CD4-positive, alpha-beta T cell treated with Interleukin-15 for 4 hours (primary cell): ENCODE measurements around the gene TEX47.

Experiments used
- DNase-seq: peaks from one replicate; pipeline ENCODE4 v3.0.0-alpha.2; 2020; ENCODE audit warnings: low spot score

TEX47 gene

DNA sequence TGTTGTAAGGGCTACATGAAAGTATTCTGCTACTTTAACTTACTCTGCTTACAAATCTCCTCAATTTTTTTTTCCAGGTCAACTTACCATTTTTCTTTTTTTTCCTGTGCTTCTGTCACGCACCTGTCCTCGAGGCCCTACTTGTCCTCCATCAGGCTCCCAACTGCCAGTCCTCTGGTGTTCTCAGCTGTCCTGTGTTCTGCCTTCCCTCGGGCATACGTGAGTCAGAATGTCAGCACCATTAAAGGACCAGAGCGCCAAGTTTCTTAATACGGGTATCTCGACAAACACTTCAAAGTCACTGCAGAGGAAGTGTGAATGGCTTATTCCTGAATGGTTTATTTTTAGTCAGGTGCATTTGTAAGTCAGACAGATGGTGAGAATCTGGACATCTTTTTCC is at the start of gene TEX47:
TSS of gene TEX47 (minus strand) at position 185 of the 400 bp plus-strand sequence. CDS start 795 bp downstream, outside the sequence.
- no peak for DNase-seq

DNA sequence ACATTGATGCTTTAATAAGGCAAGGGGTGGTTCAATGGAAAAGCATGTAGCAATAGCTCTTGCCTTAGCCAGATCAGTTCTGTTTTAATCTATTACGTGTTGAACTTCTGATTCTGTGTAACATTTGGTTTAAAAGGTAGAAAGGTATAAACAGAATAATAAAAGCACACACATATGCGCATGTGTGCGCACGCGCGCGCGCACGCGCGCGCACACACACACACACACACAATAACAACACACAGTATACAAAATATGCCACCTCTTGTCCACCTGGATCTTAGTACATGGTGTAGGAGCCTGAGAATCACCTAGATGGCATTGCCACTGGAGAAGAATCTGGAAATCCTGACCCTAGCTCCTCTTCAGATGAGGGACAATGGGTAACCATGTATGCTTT is 49.6 kb upstream of the TEX47 start:
- no peak for DNase-seq

DNA sequence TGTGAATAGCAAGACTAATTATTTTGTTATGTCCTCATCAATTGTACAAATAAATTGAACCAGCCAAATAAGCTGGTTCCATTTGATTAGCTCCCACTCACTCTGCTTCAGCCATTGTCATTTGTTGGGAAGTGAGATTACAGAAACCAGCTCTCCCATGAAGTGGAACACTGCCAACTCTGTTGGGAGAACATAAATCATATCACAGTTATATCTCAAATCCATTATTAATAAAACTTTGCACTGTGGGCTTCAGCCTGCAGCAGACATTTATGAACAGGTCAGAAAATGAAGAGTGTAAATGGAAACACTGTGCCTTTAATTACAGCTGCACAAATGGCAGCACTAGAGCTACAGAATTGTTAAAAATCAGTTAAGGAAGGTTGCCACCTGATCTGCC is 46.7 kb upstream of the TEX47 start:
- DNase-seq = no peak

DNA sequence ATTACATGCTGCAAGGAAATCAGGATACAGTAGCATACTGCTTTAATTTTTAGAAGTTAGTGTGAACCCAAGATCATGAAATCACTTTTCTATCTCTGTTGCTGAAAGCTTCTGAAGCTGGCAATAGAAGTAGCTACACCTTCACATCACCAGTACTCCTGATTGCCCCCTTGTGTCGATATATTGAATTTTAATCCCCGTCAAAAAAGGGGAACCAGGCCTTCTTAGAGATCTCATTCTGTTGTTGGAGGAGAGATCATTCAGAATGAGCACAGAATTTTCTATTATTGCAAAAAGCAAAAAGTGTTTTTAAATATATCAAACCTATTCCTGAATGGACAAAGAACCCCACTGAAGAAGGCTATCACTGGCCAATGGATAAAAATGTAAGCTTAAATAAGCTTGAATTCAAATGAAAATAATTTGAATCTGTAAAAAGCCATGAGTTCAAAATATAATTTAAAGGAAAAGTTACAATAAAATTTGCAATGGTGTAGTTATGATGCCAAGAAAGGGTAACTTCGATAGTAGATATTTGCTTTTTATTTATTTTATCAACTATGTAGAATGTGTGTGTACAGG is 39.7 kb upstream of the TEX47 start:
- DNase-seq = no peak

DNA sequence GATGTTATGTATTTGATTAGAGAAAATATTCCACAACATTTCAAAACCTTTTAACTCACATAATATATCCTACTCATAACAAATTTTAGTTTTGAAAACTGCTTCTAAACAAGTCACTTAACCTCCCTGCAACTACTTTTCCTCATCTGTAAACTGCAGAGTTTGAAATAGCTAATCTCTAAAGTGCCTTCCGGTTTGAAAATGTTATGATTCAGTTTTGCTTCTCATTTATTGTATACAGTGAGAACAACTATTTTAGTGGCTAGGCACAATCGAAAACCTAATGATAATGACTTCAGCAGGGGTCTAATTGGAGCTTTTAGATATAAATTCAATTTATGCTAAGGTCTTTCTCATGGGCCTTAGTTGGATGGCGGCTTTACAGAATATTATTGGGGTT is 30.7 kb upstream of the TEX47 start:
- no peak for DNase-seq

DNA sequence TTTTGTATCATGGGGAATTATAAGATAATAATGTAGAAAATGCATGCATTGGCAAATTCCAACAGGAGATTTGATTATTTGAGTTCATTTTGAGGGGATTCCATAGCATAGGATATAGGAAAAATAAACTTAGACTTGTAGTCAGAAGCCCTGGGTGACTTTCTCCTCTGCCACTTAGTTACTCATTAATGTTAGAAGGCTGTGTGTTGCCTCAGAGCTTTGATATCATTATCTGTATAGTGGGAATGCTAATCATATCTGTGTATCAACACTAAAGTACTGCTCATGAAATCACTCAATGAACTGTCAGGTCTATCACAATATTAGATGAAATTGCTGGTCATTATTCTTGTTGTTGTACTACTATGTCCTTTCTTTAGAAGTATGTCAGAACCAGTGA is 23.0 kb upstream of the TEX47 start:
- DNase-seq = no peak

DNA sequence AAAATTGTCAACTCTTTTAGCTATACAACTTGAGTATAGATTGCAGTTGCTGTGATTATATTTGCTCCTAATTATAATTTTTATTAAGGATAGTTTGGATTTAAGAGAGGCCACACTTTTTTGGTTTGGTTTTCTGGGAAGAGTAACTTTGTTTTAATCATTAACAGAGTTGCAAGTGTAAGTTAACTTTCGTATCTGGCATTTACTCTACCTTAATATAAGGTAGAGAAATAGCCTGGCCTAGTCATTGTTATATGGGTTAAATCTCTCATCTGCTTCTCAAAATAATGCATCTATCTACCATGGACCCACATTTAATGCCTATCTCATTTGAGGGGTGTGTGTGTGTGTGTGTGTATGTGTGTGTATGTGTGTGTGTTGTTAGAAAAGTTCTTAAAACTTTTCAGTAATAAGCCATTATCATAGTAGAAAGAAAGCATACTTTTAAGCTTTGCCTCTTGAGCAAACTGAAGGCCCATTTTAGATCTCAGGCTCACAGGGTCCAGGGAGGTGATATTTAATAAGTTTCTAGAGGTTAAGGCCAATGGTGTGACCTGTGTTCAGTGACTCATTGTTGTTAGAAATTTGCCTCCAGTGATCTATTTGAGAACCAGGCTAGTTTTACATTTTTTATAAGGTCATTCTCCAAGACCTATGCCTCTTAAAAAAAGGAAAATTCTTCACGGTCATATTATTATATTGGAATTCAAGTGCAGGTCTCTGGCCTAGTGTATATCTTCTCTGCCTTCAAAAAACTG is 10.9 kb upstream of the TEX47 start:
- no peak for DNase-seq

DNA sequence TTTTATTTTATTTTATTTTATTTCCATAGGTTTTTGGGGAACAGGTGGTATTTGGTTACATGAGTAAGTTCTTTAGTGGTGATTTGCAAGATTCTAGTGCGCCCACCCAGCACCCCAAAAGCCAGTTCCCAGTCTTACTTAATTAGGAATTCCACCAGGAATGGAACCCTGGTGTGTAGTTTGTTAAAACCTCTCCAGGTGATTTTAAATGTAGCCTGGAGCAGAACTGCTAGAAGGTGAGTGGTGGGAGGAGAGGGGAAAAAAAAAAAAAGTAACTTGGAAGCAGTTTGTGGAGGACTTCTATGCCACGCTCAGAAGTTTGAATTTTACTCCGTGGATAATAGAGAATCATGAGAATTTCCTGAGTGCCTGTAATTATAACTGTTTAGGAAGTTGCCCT is 5.5 kb upstream of the TEX47 start:
- no peak for DNase-seq

DNA sequence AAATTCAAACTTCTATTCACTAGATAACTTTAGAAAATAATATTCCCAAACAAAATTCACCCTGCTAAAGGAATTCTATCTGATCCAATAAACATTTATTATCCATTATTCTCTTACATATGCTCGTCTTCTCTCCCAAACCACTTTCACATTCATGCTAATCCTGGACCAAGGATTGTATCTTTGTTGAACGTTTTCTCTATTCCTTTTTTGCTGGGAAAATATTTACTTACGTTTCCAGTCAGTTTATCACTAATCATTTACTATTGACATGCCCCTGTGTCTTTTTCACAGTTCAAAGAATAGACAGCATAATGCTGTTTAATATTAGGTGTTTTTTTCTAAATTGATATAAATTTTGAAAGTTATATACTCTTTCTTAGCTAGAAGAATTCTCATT is 3.2 kb downstream of the TEX47 start:
- no peak for DNase-seq

DNA sequence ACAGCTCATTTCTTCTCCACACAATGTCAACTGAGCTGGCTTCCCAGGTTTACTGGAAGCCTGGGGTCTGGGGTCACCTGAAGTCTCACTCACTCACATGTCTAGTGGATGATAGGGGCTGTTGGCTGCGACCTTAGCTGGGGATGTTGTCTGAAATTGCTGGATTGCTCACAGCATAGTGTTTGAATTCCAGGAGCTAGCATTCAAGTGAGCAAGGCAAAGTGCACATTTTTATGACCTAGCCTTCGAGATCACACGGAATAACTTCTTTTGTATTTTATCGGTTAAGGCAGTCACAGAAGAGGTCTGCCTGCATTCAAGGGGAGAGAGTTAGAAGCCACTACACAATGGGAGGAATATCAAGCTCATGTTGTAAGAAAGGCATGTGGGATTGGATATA is 3.6 kb downstream of the TEX47 start:
- no peak for DNase-seq

DNA sequence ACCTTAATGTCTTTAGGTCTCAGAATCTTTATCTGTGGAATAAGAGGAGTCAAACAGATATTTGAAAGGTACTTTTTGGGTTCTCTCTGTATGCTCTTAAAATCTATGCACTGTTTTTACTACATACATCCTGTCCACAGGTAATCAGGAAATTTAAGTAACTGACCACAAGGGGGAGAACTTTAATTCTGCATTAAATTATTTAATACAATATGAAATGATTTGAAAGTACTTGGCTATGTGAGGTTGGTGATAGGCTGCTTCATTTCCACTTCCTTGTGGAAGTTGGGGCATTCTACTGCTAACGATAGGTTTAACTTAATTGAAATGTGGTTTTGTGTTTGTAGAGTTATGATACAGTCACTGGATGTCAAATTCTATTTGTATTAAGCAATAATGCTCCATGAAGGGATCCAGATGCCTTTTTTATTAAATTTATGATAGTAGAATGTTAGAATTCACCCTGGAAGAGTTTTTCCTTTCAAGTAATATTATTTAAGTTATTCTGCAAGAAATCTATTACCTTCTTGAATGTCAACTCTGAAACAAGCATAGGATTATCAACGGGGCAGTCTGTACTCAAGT is 6.0 kb downstream of the TEX47 start:
- peak; percentile 5 for DNase-seq

DNA sequence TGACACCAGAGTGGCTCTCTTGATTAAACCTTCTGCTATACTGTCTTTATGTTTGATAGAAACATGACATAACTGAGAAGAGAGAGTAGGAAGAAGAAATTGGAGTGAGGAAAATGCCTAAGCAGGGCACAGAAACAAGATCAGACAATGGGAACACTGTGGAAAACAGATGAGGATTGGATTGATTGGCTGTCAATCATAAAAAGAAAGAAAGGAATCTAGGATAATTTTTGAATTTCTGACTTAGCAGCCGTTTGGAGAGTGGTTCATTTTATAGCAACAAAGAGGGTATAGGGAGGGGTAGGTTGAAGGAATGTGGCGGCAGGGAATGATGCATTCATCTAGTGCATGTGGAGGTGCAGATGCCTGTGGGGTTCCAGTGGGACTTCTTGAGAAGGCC is 7.8 kb downstream of the TEX47 start:
- DNase-seq = no peak

DNA sequence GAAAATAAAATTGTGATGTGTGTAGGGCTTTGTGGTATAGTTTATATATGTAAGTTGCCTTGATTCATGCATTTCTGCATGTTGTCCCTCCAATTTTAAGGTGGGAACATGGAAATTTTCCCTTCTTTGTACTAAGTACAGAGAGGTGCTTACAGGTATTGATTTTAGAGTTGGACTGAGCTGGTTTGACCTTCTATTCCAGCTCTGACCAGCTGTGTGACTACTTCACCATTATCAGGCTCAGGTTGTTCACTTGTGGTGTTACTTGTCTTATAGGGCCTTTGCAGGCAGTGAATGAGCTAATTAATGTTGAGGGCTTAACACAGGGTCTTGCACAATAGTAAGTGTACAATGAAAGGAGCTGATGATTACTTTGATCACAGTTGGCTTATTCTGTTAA is 19.7 kb downstream of the TEX47 start:
- DNase-seq = no peak

DNA sequence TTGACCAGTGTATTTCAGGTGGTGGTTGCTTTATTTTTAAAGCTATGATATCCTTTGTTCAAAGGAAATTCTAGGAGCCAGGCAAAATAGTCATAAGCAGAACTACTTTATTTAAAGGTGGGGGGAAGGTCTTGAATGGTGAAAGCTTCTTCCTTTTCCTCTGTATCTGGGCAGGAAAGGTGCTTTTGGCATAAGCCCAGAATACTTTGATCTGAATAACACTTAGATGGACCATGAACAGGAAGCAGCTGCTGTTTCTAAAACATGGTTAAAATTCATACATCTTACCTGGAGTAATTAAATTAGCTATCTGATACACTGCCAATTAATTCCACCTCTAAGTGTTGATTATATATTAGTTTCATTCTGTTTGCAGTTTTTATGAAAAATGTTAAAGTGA is 22.8 kb downstream of the TEX47 start:
- DNase-seq = no peak

DNA sequence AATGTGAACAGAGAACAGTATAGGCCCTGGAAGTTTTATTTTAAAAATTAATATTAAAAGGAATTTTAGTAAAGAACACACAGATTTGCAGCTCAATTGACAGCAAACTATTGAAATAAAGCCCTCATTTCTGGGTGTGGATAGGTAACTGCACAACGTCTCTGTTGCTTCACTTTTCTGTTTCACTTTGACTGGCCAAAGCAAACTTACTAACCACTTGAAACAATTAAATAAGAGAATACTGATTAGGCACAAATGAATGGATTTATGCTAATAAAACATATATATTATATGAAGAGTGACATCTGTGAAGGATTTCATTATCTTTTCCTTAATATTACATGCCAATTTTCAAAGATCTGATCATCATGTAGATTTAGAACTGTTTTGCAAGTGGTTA is 24.1 kb downstream of the TEX47 start:
- no peak for DNase-seq

DNA sequence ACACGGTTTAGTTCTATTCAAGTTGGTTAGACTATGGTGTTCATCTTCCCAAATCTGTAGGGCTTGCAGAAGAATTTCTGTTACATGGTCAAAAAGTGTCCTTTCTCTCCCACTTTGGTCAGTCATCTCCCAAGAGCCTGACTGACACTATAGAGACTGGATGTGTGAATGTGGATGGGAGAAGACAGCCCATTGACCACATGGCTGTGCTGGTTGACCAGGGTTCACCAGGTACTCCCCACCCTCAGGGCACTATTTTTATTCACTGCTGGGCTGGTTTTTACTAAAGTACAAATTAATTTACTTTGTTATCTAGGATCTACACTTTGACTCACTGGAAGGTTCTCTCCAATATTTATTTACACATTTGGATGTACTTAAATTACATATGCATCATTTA is 33.8 kb downstream of the TEX47 start:
- no peak for DNase-seq

DNA sequence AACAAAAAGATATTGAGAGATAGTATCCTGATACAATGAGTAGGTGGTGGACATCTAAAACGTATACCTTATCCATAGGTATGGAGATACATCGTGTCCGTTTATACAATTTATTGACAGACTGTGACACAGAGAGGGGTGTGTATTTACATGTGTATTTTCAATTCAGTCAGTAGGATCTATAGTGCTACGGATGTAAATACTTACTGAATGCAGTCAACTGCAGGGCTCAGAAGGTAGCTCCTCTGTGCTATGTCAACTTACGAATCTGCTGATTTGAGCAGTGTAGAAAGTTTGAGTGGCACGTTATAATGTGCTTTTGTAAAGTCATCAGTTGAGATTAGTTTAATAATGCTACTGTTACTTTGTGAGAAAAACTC is 35.4 kb downstream of the TEX47 start:
- no peak for DNase-seq

DNA sequence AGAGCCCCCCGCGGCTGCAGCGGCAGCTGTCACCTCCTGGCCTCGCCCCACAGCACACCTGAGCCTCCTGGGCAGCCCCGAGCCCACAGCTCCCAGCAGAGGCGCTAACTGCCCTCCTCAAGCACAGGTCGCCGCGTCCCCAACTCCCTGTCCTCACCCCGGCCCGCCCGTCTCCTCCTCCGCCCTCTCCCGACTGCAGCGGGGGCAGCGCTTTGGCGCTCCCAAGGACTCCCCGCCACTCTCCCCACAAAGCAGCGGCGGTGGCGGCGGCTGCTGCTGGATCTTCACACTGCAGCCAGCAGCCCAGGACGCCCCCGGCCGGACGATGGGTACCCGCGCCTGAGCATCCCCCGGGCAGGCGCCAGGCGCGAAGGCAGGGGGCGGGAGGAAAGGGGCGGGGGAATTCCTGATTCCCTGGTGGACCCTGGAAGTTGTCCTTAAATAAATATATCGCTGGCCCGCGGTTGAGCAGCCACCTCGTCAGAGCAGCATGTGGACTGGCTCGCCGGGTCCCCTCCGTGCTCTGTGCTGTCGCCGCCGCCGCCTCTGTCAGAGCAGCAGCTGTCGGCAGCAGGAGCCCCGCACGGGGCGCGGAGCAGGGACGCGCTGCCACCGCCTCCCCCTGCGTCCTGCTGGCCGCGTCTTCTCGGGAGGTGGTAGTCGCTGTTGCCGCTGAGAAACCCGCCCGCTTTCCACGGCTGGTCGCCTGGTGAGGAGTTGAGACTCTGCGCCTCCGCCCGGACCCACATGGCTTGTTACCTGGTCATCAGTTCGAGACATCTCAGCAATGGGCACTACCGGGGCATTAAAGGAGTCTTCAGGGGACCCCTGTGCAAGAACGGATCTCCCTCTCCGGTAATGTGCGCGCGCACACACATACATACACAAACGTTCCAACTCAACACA is 36.1 kb downstream of the TEX47 start, which contains the start of gene ZNF804B:
TSS of gene ZNF804B (plus strand) at position 471 of the 906 bp plus-strand sequence. CDS start at position 748, 277 bp downstream.
- DNase-seq = no peak

DNA sequence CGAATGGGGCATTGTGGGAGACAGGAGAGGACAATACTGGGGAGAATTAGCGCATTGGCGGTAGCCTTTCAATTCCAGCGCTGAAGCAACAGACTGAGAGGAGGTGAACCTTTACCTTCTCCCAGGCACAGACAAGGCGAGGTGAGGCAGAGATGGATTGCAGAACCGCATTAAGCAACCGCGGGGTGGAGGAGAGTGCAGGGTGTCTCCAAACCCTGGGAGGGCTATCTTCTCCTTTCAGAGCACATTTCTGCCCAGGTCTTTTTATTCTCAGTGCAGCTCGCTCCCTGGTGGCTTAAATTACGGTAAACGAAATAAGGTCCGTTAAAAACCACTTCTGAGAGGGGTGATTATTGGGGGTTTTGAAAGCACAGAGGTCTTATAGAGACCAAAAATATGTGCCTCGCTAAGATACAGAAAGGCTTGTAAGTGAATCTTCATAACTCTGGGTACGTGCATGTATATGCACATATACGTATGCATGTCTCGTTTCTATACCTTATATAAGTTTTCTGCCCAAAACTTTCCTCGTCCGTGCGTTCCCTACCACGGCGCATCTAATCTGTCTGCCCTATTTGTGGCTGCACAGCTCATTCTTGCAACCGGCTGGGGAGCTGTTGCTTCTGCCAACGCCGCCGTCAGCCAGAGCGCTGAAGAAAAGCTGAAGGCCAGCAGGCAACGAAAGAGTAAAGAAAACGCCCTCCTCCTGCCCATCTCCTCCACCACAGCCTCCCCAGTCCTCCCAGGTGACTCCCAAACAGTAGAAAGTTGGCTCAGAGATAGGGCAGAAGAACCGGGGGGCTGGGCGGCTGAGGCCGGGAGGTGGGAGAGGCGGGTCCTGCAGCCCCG is 36.9 kb downstream of the TEX47 start:
- DNase-seq = no peak

DNA sequence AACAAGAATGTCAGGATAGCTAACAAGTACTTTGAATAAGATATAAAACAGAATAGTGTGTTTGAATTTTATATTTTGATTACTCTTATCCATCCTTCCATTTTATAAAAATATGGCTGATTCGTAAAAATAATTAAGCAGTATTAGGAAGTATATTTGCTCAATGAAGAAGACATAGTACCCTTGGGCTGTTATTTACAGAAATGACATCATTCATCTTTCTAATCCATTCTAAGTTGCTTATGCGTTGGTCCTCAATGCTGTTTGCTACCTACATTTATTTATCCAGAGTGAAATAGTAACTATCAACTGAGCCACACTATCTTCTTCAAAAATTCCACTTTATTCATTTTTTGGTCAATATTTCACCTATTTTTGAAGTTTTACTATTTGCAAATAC is 38.2 kb downstream of the TEX47 start:
- no peak for DNase-seq

DNA sequence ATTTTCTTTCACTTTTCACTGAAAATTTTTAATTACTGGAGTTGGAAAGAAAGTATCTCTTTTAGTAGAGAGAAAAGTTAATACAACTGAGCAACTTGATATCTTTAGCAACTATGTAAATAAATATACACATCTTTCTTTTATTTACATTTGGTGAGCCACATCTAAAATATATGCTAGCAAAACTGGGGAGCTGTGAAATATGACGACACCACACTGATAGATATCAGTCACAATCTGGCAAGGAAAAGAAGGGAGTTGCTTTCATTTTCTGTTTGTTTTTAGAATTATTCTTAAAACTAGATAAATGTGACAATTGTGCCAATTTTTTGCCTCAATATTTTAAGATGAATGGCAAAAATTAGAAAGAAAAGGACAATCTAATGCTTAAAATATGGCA is 38.7 kb downstream of the TEX47 start:
- DNase-seq = no peak

DNA sequence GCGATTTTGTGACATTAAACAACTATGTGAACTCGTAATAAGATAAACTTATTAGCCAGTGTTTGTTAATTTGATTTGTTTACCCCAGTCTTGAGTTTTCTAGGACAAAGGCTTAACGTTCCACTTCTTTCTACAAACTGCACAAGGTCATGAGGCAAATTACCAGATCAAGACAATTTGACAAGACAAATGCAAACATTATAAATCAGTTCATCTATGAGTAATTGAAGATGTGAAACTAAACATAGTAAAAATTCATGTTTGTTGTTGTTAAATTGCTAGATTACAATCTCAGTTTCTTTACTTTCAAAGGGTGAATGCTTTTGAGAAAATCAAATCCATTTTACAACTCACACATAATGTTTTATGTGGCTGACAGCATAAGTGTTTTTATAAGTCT is 49.4 kb downstream of the TEX47 start:
- no peak for DNase-seq
